H1 (cell line): ENCODE measurements around the gene RANBP2. TPM values are rescaled to one million over a fixed set of nuclear protein-coding genes. Genes with fewer than 3 reads are reported as not detected.

Experiments used
- CTCF ChIA-PET: fragments of 300-600 bp; sonication (Branson Sonifier 250); formaldehyde crosslinking; loops from one replicate; lab custom pipeline; 2021; ENCODE audit not compliant: partially characterized antibody; lab: Charles Lee
- POLR2A ChIA-PET: fragments of 300-600 bp; sonication (Branson Sonifier 250); formaldehyde crosslinking; loops from one replicate; lab custom pipeline; 2021; ENCODE audit warnings: inconsistent platforms; ENCODE audit not compliant: partially characterized antibody; lab: Charles Lee
- DNase-seq, 2 experiments: peaks; one replicate each; pipeline versions ENCODE4 v3.0.0 to v3.0.0-alpha.2; 2010 to 2022; ENCODE audit warnings: low spot score in 2 of 2, low read depth in 1 of 2, mixed read lengths in 1 of 2
- FAIRE-seq: peaks from 2 replicates; lab custom pipeline; 2011; peaks lifted over from hg19 to GRCh38; lab: Jason Lieb, UNC
- H2AFZ ChIP-seq: 2 replicates; pipeline ENCODE4 v1.8.1; 2012; ENCODE audit warnings: low read length, inconsistent platforms
- H2AK5ac ChIP-seq: 2 replicates; pipeline ENCODE4 v1.6.1; 2013; ENCODE audit warnings: low read depth, low read length
- H2BK120ac ChIP-seq: replicated peaks from 2 replicates; pipeline ENCODE3; 2013; ENCODE audit warnings: low read depth, low read length, inconsistent platforms
- H2BK12ac ChIP-seq: 2 replicates; pipeline ENCODE4 v1.6.1; 2013; ENCODE audit warnings: low read depth, low read length
- H2BK15ac ChIP-seq: 2 replicates; pipeline ENCODE4 v1.6.1; 2013; ENCODE audit warnings: low read length
- H2BK20ac ChIP-seq: 2 replicates; pipeline ENCODE4 v1.6.1; 2013; ENCODE audit warnings: low read length
- H2BK5ac ChIP-seq: 2 replicates; pipeline ENCODE4 v1.6.1; 2013; ENCODE audit warnings: low read depth, low read length
- H3K14ac ChIP-seq: 2 replicates; pipeline ENCODE4 v1.6.1; 2013; ENCODE audit warnings: inconsistent platforms; ENCODE audit not compliant: insufficient read length
- H3K18ac ChIP-seq: 2 replicates; pipeline ENCODE4 v1.6.1; 2013; ENCODE audit warnings: low read length; ENCODE audit errors: extremely low read depth
- H3K23ac ChIP-seq: 2 replicates; pipeline ENCODE4 v1.6.1; 2013; ENCODE audit warnings: inconsistent platforms; ENCODE audit not compliant: insufficient read length
- H3K23me2 ChIP-seq: 2 replicates; pipeline ENCODE4 v1.6.1; 2013; ENCODE audit warnings: low read depth, low read length
- H3K27ac ChIP-seq: 2 replicates; pipeline ENCODE4 v1.6.1; 2011; ENCODE audit warnings: low read depth, low read length, inconsistent platforms
- H3K27me3 ChIP-seq, 4 experiments: replicated peaks in 1 of 4; 1 replicate in 1 of 4; 2 replicates in 3 of 4; pipeline versions ENCODE4 v1.6.1 to v1.8.1; 2011 to 2013; ENCODE audit warnings: low read length in 3 of 4, mild to moderate bottlenecking in 3 of 4, inconsistent platforms in 2 of 4, mixed read lengths in 2 of 4, moderate library complexity in 1 of 4; ENCODE audit not compliant: control insufficient read depth in 3 of 4, insufficient read depth in 3 of 4; ENCODE audit errors: extremely low read depth in 1 of 4
- H3K36me3 ChIP-seq, 4 experiments: 2 replicates each; pipeline versions ENCODE4 v1.6.1 to v1.8.1; 2011 to 2013; ENCODE audit warnings: mild to moderate bottlenecking in 4 of 4, low read length in 3 of 4, moderate library complexity in 2 of 4, control low read depth in 1 of 4, inconsistent platforms in 1 of 4; ENCODE audit not compliant: insufficient read depth in 4 of 4, control insufficient read depth in 2 of 4
- H3K4ac ChIP-seq: replicated peaks from 2 replicates; pipeline ENCODE3; 2013; ENCODE audit warnings: low read length, low read depth, mixed read lengths, inconsistent platforms; ENCODE audit not compliant: insufficient read length
- H3K4me1 ChIP-seq, 4 experiments: replicated peaks in 1 of 4; 1 replicate in 1 of 4; 2 replicates in 3 of 4; pipeline versions ENCODE4 v1.6.1 to v1.8.1; 2011 to 2013; ENCODE audit warnings: low read length in 3 of 4, inconsistent platforms in 2 of 4, mixed read lengths in 1 of 4; ENCODE audit not compliant: insufficient read depth in 4 of 4, control insufficient read depth in 3 of 4
- H3K4me2 ChIP-seq, 2 experiments: 2 replicates each; pipeline versions ENCODE4 v1.6.1 to v1.8.1; 2011 to 2013; ENCODE audit warnings: low read depth in 2 of 2, low read length in 2 of 2, control low read depth in 1 of 2, inconsistent platforms in 1 of 2, mild to moderate bottlenecking in 1 of 2; ENCODE audit not compliant: insufficient read depth in 1 of 2
- H3K4me3 ChIP-seq, 4 experiments: fragments of 200-600, 300-600 bp in 1 of 4; sonication (generic), shearing (Covaris generic), sonication (Bioruptor Twin) in 1 of 4; 2 replicates each; pipeline versions ENCODE4 v1.5.1 to v1.8.1; 2011 to 2016; ENCODE audit warnings: low read length in 4 of 4, low read depth in 3 of 4, control low read depth in 2 of 4, inconsistent platforms in 2 of 4, mild to moderate bottlenecking in 2 of 4, mixed read lengths in 1 of 4, moderate library complexity in 1 of 4; ENCODE audit not compliant: insufficient read depth in 2 of 4; ENCODE audit errors: extremely low read depth in 1 of 4
- H3K56ac ChIP-seq: replicated peaks from 2 replicates; pipeline ENCODE3; 2013; ENCODE audit warnings: low read depth, mild to moderate bottlenecking, mixed read lengths, low read length, inconsistent platforms; ENCODE audit not compliant: insufficient read length
- H3K79me1 ChIP-seq: 2 replicates; pipeline ENCODE4 v1.6.1; 2013; ENCODE audit warnings: low read depth, low read length, control low read depth
- H3K79me2 ChIP-seq, 2 experiments: 2 replicates each; pipeline versions ENCODE4 v1.6.1 to v1.8.1; 2012 to 2013; ENCODE audit warnings: low read length in 2 of 2, mild to moderate bottlenecking in 2 of 2, inconsistent platforms in 1 of 2; ENCODE audit not compliant: insufficient read depth in 2 of 2, control insufficient read depth in 1 of 2
- H3K9ac ChIP-seq, 4 experiments: replicated peaks in 1 of 4; 1 replicate in 1 of 4; 2 replicates in 3 of 4; pipeline versions ENCODE4 v1.6.1 to v1.8.1; 2011 to 2013; ENCODE audit warnings: low read depth in 3 of 4, low read length in 3 of 4, control low read depth in 2 of 4, mild to moderate bottlenecking in 2 of 4, moderate library complexity in 2 of 4, inconsistent platforms in 1 of 4; ENCODE audit errors: extremely low read depth in 1 of 4
- H3K9me3 ChIP-seq, 2 experiments: 2 replicates each; pipeline versions ENCODE4 v1.6.1 to v1.8.1; 2012 to 2013; ENCODE audit warnings: mild to moderate bottlenecking in 2 of 2, moderate library complexity in 2 of 2, control low read depth in 1 of 2, inconsistent platforms in 1 of 2, low read depth in 1 of 2, low read length in 1 of 2, mixed read lengths in 1 of 2; ENCODE audit not compliant: insufficient read depth in 2 of 2
- H4K20me1 ChIP-seq, 2 experiments: replicated peaks in 1 of 2; 2 replicates each; pipeline versions ENCODE3 to v1.8.1; 2011 to 2013; ENCODE audit warnings: inconsistent platforms in 2 of 2, low read length in 2 of 2, mild to moderate bottlenecking in 1 of 2; ENCODE audit not compliant: insufficient read depth in 2 of 2, control insufficient read depth in 1 of 2
- H4K5ac ChIP-seq: 2 replicates; pipeline ENCODE4 v1.6.1; 2013; ENCODE audit warnings: low read length, low read depth, mixed read lengths, inconsistent platforms; ENCODE audit not compliant: insufficient read length
- H4K8ac ChIP-seq: 2 replicates; pipeline ENCODE4 v1.8.0; 2013; ENCODE audit warnings: mild to moderate bottlenecking, moderate library complexity, low read length, inconsistent platforms; ENCODE audit not compliant: insufficient read depth; ENCODE audit errors: extremely low read depth
- H4K91ac ChIP-seq: replicated peaks from 2 replicates; pipeline ENCODE3; 2013; ENCODE audit warnings: low read length, mixed read lengths, inconsistent platforms; ENCODE audit not compliant: insufficient read length
- BCL11A ChIP-seq, 2 experiments: IDR thresholded peaks; one replicate each; pipeline ENCODE4 v1.6.1; 2011; ENCODE audit warnings: low read depth in 2 of 2, low read length in 2 of 2, mild to moderate bottlenecking in 2 of 2
- BRCA1 ChIP-seq: IDR thresholded peaks from 2 replicates; pipeline ENCODE4 v1.6.1; 2012; ENCODE audit warnings: low read depth, low read length, improper control_type of control experiment
- EGR1 ChIP-seq: IDR thresholded peaks from 2 replicates; pipeline ENCODE4 v1.6.1; 2011; ENCODE audit warnings: low read depth, low read length, borderline replicate concordance
- HDAC6 ChIP-seq: IDR thresholded peaks from one replicate; pipeline ENCODE4 v1.7.1; 2012; ENCODE audit warnings: low read depth, mild to moderate bottlenecking, inconsistent platforms, low read length, moderate library complexity
- JUN ChIP-seq: IDR thresholded peaks from 2 replicates; pipeline ENCODE4 v1.6.1; 2011; ENCODE audit warnings: low read depth, mild to moderate bottlenecking, improper control_type of control experiment, low read length
- KDM4A ChIP-seq: IDR thresholded peaks from one replicate; pipeline ENCODE4 v1.7.1; 2012; ENCODE audit warnings: low read depth, mild to moderate bottlenecking, moderate library complexity, low read length, inconsistent platforms; ENCODE audit not compliant: severe bottlenecking
- NRF1 ChIP-seq: IDR thresholded peaks from 2 replicates; pipeline ENCODE4 v1.6.1; 2011; ENCODE audit warnings: mild to moderate bottlenecking, low read depth, low read length, improper control_type of control experiment
- POLR2AphosphoS5 ChIP-seq: IDR thresholded peaks from 2 replicates; pipeline ENCODE4 v1.6.1; 2011; ENCODE audit warnings: low read depth, low read length
- RAD21 ChIP-seq, 2 experiments: IDR thresholded peaks in 1 of 2; conservative IDR thresholded peaks in 1 of 2; 2 replicates each; pipeline ENCODE4 v1.6.1; 2011; ENCODE audit warnings: low read depth in 2 of 2, low read length in 2 of 2, improper control_type of control experiment in 1 of 2, inconsistent platforms in 1 of 2, mild to moderate bottlenecking in 1 of 2, moderate library complexity in 1 of 2
- RBBP5 ChIP-seq: IDR thresholded peaks from 2 replicates; pipeline ENCODE4 v1.7.1; 2012; ENCODE audit warnings: low read depth, mild to moderate bottlenecking, inconsistent platforms, low read length, moderate library complexity, borderline replicate concordance
- SRF ChIP-seq: IDR thresholded peaks from 2 replicates; pipeline ENCODE4 v1.6.1; 2011; ENCODE audit warnings: mild to moderate bottlenecking, low read depth, low read length, moderate library complexity
- TAF7 ChIP-seq: optimal IDR thresholded peaks from 2 replicates; pipeline ENCODE3; 2011; ENCODE audit warnings: low read depth, mild to moderate bottlenecking, inconsistent platforms, low read length, moderate library complexity, borderline replicate concordance
- WGBS, 2 experiments: shearing (Covaris generic) in 1 of 2; methylation state at CpG; one replicate each; pipeline versions ENCODE4 v1.1.6 to v1.1.7; 2013 to 2015; ENCODE audit warnings: low lambda C conversion rate in 2 of 2, mixed read lengths in 2 of 2, inconsistent platforms in 1 of 2, low coverage in 1 of 2, missing lambda C conversion rate in 1 of 2; ENCODE audit not compliant: insufficient replicate concordance in 2 of 2, insufficient coverage in 1 of 2, insufficient read length in 1 of 2; ENCODE audit errors: extremely low coverage in 1 of 2, missing lambda C conversion rate in 1 of 2; 5-methylcytosine and 5-hydroxymethylcytosine counted together
- polyA plus RNA-seq, 7 experiments: library from polyadenylated mRNA; depleted of rRNA in 3 of 7; stranded (reverse) in 5 of 7; unstranded in 2 of 7; fragments of >200 nt in 5 of 7; fragments of 200-250 nt in 2 of 7; gene quantifications; 1 replicate in 5 of 7; 2 replicates in 1 of 7; 4 replicates in 1 of 7; pipeline versions ENCODE4 v1.2.1 to v1.2.3, GENCODE V29; 2011 to 2013; ENCODE audit warnings: missing spikeins in 2 of 7, mixed read lengths in 2 of 7
- total RNA-seq: library from RNA; stranded (reverse); fragmentation: NEBNext Ultra II Directional; extraction: Animal tissue kit (Norgen Biotek cat#: 25700); gene quantifications from 2 replicates; pipeline ENCODE4 v1.2.1, GENCODE V29; 2021
- TF ChIP-seq, protein P1 (sequence below): IDR thresholded peaks from 2 replicates; pipeline ENCODE4 v1.6.1; 2012; ENCODE audit warnings: low read length, inconsistent platforms

Gene RANBP2
- total and polyA plus RNA-seq, 2 of the 8 experiments (the other 6 are each of a cell fraction or from before 2014, with no cell fraction given): 8.2 to 95.9 TPM

DNA sequence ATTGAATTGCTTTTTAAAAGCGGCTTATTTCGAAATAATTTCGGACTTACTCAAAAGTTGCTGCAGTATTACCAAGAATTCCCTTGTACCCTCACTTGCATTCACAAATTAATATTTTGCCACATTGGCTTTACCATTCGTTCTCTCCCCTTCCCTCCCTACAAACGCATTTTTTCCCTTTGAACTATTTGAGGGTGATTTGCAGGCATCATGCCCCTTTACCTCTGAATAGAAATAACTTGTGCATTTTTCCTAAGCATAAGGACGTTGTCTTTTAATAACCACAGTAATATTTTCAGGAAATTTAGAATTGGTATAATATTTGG, 67.9 kb downstream of the RANBP2 start:
- Histone ChIP-seq H3K56ac (peak overlapping the region; percentile 82), H3K18ac (no peak overlapping the region)
- TF ChIP-seq EGR1: no peak
- TF ChIP-seq TAF7: no peak
- TF ChIP-seq BRCA1: no peak
- TF ChIP-seq HDAC6: no peak
- TF ChIP-seq, protein P1, sequence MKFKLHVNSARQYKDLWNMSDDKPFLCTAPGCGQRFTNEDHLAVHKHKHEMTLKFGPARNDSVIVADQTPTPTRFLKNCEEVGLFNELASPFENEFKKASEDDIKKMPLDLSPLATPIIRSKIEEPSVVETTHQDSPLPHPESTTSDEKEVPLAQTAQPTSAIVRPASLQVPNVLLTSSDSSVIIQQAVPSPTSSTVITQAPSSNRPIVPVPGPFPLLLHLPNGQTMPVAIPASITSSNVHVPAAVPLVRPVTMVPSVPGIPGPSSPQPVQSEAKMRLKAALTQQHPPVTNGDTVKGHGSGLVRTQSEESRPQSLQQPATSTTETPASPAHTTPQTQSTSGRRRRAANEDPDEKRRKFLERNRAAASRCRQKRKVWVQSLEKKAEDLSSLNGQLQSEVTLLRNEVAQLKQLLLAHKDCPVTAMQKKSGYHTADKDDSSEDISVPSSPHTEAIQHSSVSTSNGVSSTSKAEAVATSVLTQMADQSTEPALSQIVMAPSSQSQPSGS: no peak
- no peak for TF ChIP-seq BCL11A (IDR thresholded peaks at IDR 0.05; ENCODE audit: low read depth in 2 of 2, low read length in 2 of 2)
- TF ChIP-seq KDM4A: no peak
- no peak for TF ChIP-seq POLR2AphosphoS5
- TF ChIP-seq NRF1: no peak
- no peak for TF ChIP-seq RAD21 (IDR thresholded peaks at IDR 0.05 in 1 of 2, conservative IDR thresholded peaks at IDR 0.05 in 1 of 2; ENCODE audit: low read depth in 2 of 2, low read length in 2 of 2)
- no peak for TF ChIP-seq JUN
- TF ChIP-seq SRF: no peak
- TF ChIP-seq RBBP5: no peak

More for the DNA sequence above, 67.9 kb downstream of the RANBP2 start:
- 3% methylated on average over 6 of the region's 6 CpGs; no CpG with 5 or more reads in 1 of the 2 experiments for WGBS, 2 experiments
- Histone ChIP-seq H3K79me1 (no peaks in the 10 kb centered on the region), H3K27me3 (no peaks in the 10 kb centered on the region), H3K14ac (no peak overlapping the region), H2BK120ac (no peak overlapping the region), H3K9ac (peak overlapping the region; percentile 85 to 91 (median 90)), H4K20me1 (peaks cover 1 to 6% of the 10 kb centered on the region in 2 experiments), H2BK5ac (no peak overlapping the region), H2BK15ac (no peak overlapping the region), H4K8ac (no peak overlapping the region), H2BK12ac (no peak overlapping the region), H3K79me2 (peaks cover 0 to 18% of the 10 kb centered on the region in 2 experiments; a peak in 3 of 4 replicates), H3K4me1 (no peaks in the 10 kb centered on the region; a peak in 1 of 7 replicates), H3K27ac (peak overlapping the region; percentile 92), H3K23me2 (peaks cover 5% of the 10 kb centered on the region; the same call in 1 of the 2 replicates), H3K9me3 (no peaks in the 10 kb centered on the region), H3K36me3 (peaks cover 10 to 51% (median 23%) of the 10 kb centered on the region in 4 experiments), H2AFZ (no peak overlapping the region; the same call in 1 of the 2 replicates), H4K91ac (no peak overlapping the region), H4K5ac (peak overlapping the region; percentile 18), H3K23ac (no peak overlapping the region), H3K4me3 (peak overlapping the region; percentile 63 to 82 (median 74)), H3K4ac (peak overlapping the region; percentile 8), H3K4me2 (peak overlapping the region; percentile 67 to 92), H2BK20ac (no peak overlapping the region), H2AK5ac (no peak overlapping the region)
- CTCF ChIA-PET: no interaction called here
- FAIRE-seq: no peak
- POLR2A ChIA-PET: no interaction called here
- no peak for DNase-seq
